ENCODE measurements around the gene SDK1. TPM values are rescaled to one million over a fixed set of nuclear protein-coding genes. Genes with fewer than 3 reads are reported as not detected.

Gene SDK1
- total RNA-seq, 1 donor from 2014 or later = 5.4 TPM

DNA sequence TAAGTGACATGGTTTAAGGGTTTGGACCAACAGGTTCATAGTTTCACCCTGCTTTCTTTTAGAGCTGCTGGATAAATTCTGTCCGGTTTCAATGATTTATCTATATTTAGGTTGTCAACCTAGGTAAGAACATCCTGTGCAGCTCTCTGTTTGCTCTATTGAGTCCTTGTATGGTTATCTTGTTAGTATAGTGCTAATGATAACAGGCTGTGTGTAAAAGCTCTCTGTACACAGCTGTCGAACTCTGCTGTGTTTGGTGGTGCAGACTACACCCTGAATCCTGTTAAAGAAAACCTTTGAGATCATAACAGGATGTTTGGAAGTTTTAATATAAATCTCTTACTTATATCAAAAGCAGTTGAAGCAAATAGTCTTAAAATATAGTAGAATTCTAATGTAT, 219.2 kb downstream of the SDK1 start:
- no peak for DNase-seq (ENCODE audit: extremely low spot score, unreplicated experiment)
- H3K4me3 Mint-ChIP-seq (ENCODE audit: unreplicated experiment) = no peak overlapping the region
- H3K4me1 Mint-ChIP-seq (ENCODE audit: unreplicated experiment) = peaks cover 8% of the 10 kb centered on the region
- H3K36me3 Mint-ChIP-seq (ENCODE audit: unreplicated experiment) = no peaks in the 10 kb centered on the region
- TF ChIP-seq, protein P1, sequence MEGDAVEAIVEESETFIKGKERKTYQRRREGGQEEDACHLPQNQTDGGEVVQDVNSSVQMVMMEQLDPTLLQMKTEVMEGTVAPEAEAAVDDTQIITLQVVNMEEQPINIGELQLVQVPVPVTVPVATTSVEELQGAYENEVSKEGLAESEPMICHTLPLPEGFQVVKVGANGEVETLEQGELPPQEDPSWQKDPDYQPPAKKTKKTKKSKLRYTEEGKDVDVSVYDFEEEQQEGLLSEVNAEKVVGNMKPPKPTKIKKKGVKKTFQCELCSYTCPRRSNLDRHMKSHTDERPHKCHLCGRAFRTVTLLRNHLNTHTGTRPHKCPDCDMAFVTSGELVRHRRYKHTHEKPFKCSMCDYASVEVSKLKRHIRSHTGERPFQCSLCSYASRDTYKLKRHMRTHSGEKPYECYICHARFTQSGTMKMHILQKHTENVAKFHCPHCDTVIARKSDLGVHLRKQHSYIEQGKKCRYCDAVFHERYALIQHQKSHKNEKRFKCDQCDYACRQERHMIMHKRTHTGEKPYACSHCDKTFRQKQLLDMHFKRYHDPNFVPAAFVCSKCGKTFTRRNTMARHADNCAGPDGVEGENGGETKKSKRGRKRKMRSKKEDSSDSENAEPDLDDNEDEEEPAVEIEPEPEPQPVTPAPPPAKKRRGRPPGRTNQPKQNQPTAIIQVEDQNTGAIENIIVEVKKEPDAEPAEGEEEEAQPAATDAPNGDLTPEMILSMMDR (IDR thresholded peaks at IDR 0.05) = no peak
- H3K9me3 Mint-ChIP-seq (ENCODE audit: unreplicated experiment) = no peaks in the 10 kb centered on the region
- no peaks in the 10 kb centered on the region for H3K27me3 Mint-ChIP-seq (ENCODE audit: unreplicated experiment)
- H3K27ac Mint-ChIP-seq (ENCODE audit: unreplicated experiment) = no peak overlapping the region

DNA sequence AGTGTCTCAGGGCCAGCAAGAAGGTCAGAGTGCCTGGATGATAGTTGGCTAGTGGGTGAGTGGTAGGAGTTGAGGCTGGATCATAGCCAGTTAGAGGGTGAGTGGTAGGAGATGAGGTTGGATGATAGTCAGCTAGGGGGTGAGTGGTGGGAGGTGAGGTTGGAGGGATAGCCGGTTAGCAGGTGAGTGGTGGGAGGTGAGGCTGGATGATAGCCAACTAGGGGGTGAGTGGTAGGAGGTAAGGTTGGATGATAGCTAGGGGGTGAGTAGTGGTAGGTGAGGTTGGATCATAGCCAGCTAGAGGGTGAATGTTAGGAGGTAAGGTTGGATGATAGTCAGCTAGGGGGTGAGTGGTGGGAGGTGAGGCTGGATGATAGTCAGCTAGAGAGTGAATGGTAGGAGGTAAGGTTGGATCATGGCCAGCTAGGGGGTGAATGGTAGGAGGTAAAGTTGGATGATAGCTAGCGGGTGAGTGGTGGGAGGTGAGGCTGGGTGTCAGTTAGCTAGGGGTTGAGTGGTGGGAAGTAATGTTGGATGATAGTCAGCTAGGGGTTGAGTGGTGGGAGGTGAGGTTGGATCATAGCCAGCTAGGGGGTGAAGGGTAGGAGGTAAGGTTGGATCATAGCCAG, 226.6 kb downstream of the SDK1 start:
- H3K4me3 Mint-ChIP-seq (ENCODE audit: unreplicated experiment) = no peak overlapping the region
- H3K27ac Mint-ChIP-seq (ENCODE audit: unreplicated experiment) = no peak overlapping the region
- H3K9me3 Mint-ChIP-seq (ENCODE audit: unreplicated experiment) = no peaks in the 10 kb centered on the region
- DNase-seq (ENCODE audit: extremely low spot score, unreplicated experiment) = no peak
- TF ChIP-seq, protein P1 (IDR thresholded peaks at IDR 0.05) = no peak
- no peaks in the 10 kb centered on the region for H3K27me3 Mint-ChIP-seq (ENCODE audit: unreplicated experiment)
- peaks cover 4% of the 10 kb centered on the region for H3K4me1 Mint-ChIP-seq (ENCODE audit: unreplicated experiment)
- H3K36me3 Mint-ChIP-seq (ENCODE audit: unreplicated experiment) = no peaks in the 10 kb centered on the region

DNA sequence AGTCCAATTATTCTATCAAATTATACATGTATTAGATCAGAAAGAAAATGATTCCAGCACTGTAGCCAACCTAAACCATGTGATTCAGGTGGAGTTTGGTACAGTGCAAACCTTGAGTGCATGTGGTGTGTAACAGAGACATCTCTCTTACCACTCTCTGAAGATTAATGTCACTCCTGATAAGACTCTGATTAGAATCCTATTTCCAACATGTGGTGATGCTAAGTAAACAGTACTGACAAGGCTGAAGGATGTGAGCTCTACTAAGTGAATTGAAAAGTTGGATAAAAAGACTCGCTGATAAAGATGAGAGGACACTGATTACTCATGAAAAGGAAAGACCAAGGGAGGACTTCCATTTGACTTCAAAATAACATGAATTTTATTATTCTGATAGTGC, 232.0 kb downstream of the SDK1 start:
- TF ChIP-seq, protein P1 (IDR thresholded peaks at IDR 0.05) = no peak
- DNase-seq (ENCODE audit: extremely low spot score, unreplicated experiment) = no peak
- H3K4me1 Mint-ChIP-seq (ENCODE audit: unreplicated experiment) = peaks cover 4% of the 10 kb centered on the region
- no peak overlapping the region for H3K4me3 Mint-ChIP-seq (ENCODE audit: unreplicated experiment)
- H3K27me3 Mint-ChIP-seq (ENCODE audit: unreplicated experiment) = no peaks in the 10 kb centered on the region
- no peak overlapping the region for H3K27ac Mint-ChIP-seq (ENCODE audit: unreplicated experiment)
- no peaks in the 10 kb centered on the region for H3K36me3 Mint-ChIP-seq (ENCODE audit: unreplicated experiment)
- H3K9me3 Mint-ChIP-seq (ENCODE audit: unreplicated experiment) = no peaks in the 10 kb centered on the region

DNA sequence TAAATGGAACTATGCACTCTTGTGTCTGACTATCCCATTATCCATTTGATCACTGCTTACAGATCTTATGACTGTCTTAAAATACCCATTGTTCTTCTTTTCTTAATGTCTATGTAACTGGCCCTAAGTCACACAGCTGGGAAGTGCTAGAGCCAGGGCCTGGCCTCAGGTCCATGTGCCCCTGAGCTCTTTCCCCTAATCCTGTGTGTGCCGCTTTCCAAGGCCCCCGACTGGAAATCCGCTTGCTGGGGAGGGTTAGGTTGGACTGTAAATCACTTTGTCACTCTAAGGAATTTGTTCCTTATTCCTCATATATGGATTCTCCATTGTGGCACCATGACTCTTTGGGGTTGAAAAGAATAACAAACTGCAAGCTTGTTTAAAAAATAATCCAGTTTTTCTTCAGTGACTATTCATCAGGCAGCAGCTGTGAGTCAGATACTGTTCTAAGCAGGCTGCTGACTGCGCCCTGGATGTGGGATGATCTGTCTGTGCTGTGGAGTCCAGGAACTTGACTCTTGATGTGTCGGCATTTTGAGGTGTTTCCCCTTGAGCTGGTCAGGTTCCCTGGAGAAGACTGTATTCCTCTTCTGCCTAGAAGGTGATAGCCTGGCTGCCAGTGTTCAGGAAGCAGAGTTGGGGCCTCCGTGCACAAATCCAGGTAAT, 236.3 kb downstream of the SDK1 start:
- no peaks in the 10 kb centered on the region for H3K27me3 Mint-ChIP-seq (ENCODE audit: unreplicated experiment)
- TF ChIP-seq, protein P1 (IDR thresholded peaks at IDR 0.05) = no peak
- no peak overlapping the region for H3K27ac Mint-ChIP-seq (ENCODE audit: unreplicated experiment)
- no peaks in the 10 kb centered on the region for H3K36me3 Mint-ChIP-seq (ENCODE audit: unreplicated experiment)
- no peaks in the 10 kb centered on the region for H3K9me3 Mint-ChIP-seq (ENCODE audit: unreplicated experiment)
- DNase-seq (ENCODE audit: extremely low spot score, unreplicated experiment) = no peak
- peaks cover 4% of the 10 kb centered on the region for H3K4me1 Mint-ChIP-seq (ENCODE audit: unreplicated experiment)
- H3K4me3 Mint-ChIP-seq (ENCODE audit: unreplicated experiment) = no peak overlapping the region

DNA sequence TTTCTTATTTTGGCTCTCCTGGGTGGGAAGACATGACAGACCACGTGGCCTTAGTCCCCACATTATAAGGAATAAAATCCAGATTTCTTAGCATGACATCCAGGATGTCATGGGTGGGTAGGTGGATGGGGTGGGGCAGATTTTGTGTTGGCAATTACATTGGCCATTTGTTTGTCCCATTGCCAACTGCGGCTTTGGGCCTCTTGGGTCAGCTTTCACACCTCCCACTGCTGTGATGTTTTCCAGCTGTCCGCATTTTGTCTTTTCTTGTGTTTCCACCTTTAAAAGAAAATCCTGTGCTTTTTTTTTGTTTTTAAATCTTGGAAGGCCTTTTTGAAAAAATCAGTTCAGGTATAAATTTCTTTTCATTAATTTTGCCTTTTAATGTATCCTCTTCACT, 237.0 kb downstream of the SDK1 start:
- Mint-ChIP-seq H3K9me3 (ENCODE audit: unreplicated experiment) (no peaks in the 10 kb centered on the region), H3K27me3 (ENCODE audit: unreplicated experiment) (no peaks in the 10 kb centered on the region), H3K4me3 (ENCODE audit: unreplicated experiment) (no peak overlapping the region), H3K36me3 (ENCODE audit: unreplicated experiment) (no peaks in the 10 kb centered on the region), H3K27ac (ENCODE audit: unreplicated experiment) (no peak overlapping the region), H3K4me1 (ENCODE audit: unreplicated experiment) (peaks cover 4% of the 10 kb centered on the region)
- TF ChIP-seq, protein P1 (IDR thresholded peaks at IDR 0.05) = no peak
- no peak for DNase-seq (ENCODE audit: extremely low spot score, unreplicated experiment)

Data from osteocyte (in vitro differentiated cells).